GM12873 (cell line): ENCODE measurements around the gene COG8.

Experiments
- CTCF ChIP-seq: IDR thresholded peaks from 2 replicates; pipeline ENCODE4 v1.5.1; 2012; ENCODE audit warnings: low read depth, mild to moderate bottlenecking, moderate library complexity, low read length, control low read depth; ENCODE audit not compliant: insufficient read depth; ENCODE audit errors: missing control alignments

Gene COG8

GRCh38 chr16:69318177-69318910 lies 21.0 kb downstream of the COG8 start:
- no peak for TF ChIP-seq CTCF

- no peak for TF ChIP-seq CTCF
Measured at GRCh38 chr16:69316595-69317034, 22.7 kb downstream of the COG8 start.

GRCh38 chr16:69315486-69316311 lies 23.7 kb downstream of the COG8 start:
- TF ChIP-seq CTCF, result no peak

GRCh38 chr16:69314534-69314933 lies 24.8 kb downstream of the COG8 start:
- TF ChIP-seq CTCF, result no peak

GRCh38 chr16:69313469-69313868 lies 25.9 kb downstream of the COG8 start:
- TF ChIP-seq CTCF, result no peak

- TF ChIP-seq CTCF, result peak; percentile 15
Measured at GRCh38 chr16:69311533-69312387, 27.6 kb downstream of the COG8 start.
